SK-N-MC (cell line): ENCODE measurements around the gene MEIS3.

Source experiments
- EZH2 ChIP-seq: fragments of 200-600 bp; sonication (generic); IDR thresholded peaks from one replicate; pipeline ENCODE4 v1.6.1; 2017; ENCODE audit warnings: antibody characterized with exemption
- FOXP2 ChIP-seq: optimal IDR thresholded peaks from 2 replicates; pipeline ENCODE3; 2011; ENCODE audit warnings: mild to moderate bottlenecking, moderate library complexity; ENCODE audit not compliant: insufficient read depth; ENCODE audit errors: extremely low read length, control extremely low read depth
- POLR2AphosphoS5 ChIP-seq: IDR thresholded peaks from 2 replicates; pipeline ENCODE4 v1.6.1; 2012; ENCODE audit warnings: mild to moderate bottlenecking, low read depth, low read length, borderline replicate concordance

GRCh38 chr19:47443331-47443730, 24.0 kb upstream of the MEIS3 start:
- TF ChIP-seq POLR2AphosphoS5 (no peak), EZH2 (no peak), FOXP2 (no peak)
